ENCODE measurements around the gene EIF4B. TPM values are rescaled to one million over a fixed set of nuclear protein-coding genes. Genes with fewer than 3 reads are reported as not detected.

The EIF4B gene
- total RNA-seq (2021; ENCODE audit: unreplicated experiment): 809 TPM
- polyA plus RNA-seq (2012): 589 and 640 TPM in 2 replicates
- Bru-seq, nascent RNA: percentile 99 among the genes with signal in this experiment
- BruChase-seq, experiment 1, labeled RNA remaining after a 6-hour chase: percentile 99 among the genes with signal in this experiment
- percentile 99 among the genes with signal in this experiment for BruChase-seq, experiment 2, labeled RNA remaining after a 2-hour chase
- long read RNA-seq, full-length matches to known transcripts: 975 of 1,292 reads
- long read RNA-seq, partial matches to known transcripts: 205 of 1,292 reads
- long read RNA-seq, other reads (novel, unspliced or antisense): 112 of 1,292 reads

GRCh38 chr12:53005986-53006809 lies at the start of gene EIF4B:
EIF4B (plus strand) TSS chr12:53006456; CDS start chr12:53006484, 28 bp downstream.
- no TSS peak for BruUV-seq (replicated peaks)
- RAD21 ChIA-PET (ENCODE audit: low non-redundant PET in 1 of 2, low total read pairs in 2 of 2, uncharacterized antibody in 2 of 2, unreplicated experiment in 2 of 2): interaction anchor here in 1 of 2 experiments (0.8 kb wide), 1 partner anchor 47 kb away, joined by 4 read pairs; no protein-coding TSS in a partner anchor
- ATAC-seq: peak; percentile 90
- Histone ChIP-seq H3K9ac (ENCODE audit: low read length) (peak within 1 kb of the TSS; percentile 100), H3K9me2 (ENCODE audit: insufficient read depth) (no peaks in the 10 kb centered on the region), H3K36me3 (ENCODE audit: control insufficient read depth in 1 of 2, insufficient read depth in 2 of 2, low read length in 2 of 2) (peaks cover 20 to 38% of the 10 kb centered on the region in 2 experiments), H3K9me3 (ENCODE audit: control insufficient read depth in 1 of 2, insufficient read depth in 1 of 2, low read depth in 1 of 2, low read length in 2 of 2) (no peaks in the 10 kb centered on the region), H3K4me1 (ENCODE audit: control insufficient read depth in 1 of 2, insufficient read depth in 2 of 2, low read length in 2 of 2) (peaks cover 18 to 45% of the 10 kb centered on the region in 2 experiments), H3K79me2 (ENCODE audit: insufficient read depth, low read length) (peaks cover 60% of the 10 kb centered on the region), H3K27ac (ENCODE audit: low read depth, low read length) (peak within 1 kb of the TSS; percentile 98), H3K4me3 (replicated peaks in 1 of 2; ENCODE audit: low read depth in 1 of 2, low read length in 2 of 2) (peak within 1 kb of the TSS; percentile 98), H3K4me2 (ENCODE audit: low read length) (peak within 1 kb of the TSS; percentile 88), H2AFZ (ENCODE audit: low read depth, low read length, poor library complexity, severe bottlenecking) (no peak within 1 kb of the TSS), H4K20me1 (ENCODE audit: insufficient read depth) (peaks cover 20% of the 10 kb centered on the region; the same call in 1 of the 2 replicates), H3K27me3 (ENCODE audit: insufficient read depth, low read length) (no peaks in the 10 kb centered on the region)
- peak; percentile 99 for DNase-seq (ENCODE audit: low read depth, low spot score)
- POLR2A ChIA-PET: interaction anchor here (0.6 to 2.0 kb wide), 30 partner anchors 8 to 983 kb away, joined by 3 to 15 read pairs (median 4); partner anchors contain the start of genes CSAD, KRT18, KRT8 and SPRYD3
- intact Hi-C loops (cut with micrococcal nuclease): loop anchor here (5.0 kb wide), 1 partner anchor 41 kb away; no protein-coding TSS in a partner anchor
- CTCF ChIA-PET: interaction anchor here (0.8 to 1.6 kb wide), 8 partner anchors 22 to 135 kb away, joined by 3 to 9 read pairs (median 4); no protein-coding TSS in a partner anchor
- no peak for TF ChIP-seq JUND (IDR thresholded peaks at IDR 0.05)
- peak; percentile 45 for TF ChIP-seq POLR2A (IDR thresholded peaks at IDR 0.05; ENCODE audit: borderline replicate concordance, extremely low read depth, insufficient read depth, insufficient read length)
- TF ChIP-seq, protein P1, sequence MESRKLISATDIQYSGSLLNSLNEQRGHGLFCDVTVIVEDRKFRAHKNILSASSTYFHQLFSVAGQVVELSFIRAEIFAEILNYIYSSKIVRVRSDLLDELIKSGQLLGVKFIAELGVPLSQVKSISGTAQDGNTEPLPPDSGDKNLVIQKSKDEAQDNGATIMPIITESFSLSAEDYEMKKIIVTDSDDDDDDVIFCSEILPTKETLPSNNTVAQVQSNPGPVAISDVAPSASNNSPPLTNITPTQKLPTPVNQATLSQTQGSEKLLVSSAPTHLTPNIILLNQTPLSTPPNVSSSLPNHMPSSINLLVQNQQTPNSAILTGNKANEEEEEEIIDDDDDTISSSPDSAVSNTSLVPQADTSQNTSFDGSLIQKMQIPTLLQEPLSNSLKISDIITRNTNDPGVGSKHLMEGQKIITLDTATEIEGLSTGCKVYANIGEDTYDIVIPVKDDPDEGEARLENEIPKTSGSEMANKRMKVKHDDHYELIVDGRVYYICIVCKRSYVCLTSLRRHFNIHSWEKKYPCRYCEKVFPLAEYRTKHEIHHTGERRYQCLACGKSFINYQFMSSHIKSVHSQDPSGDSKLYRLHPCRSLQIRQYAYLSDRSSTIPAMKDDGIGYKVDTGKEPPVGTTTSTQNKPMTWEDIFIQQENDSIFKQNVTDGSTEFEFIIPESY (IDR thresholded peaks at IDR 0.05; ENCODE audit: extremely low read depth, insufficient replicate concordance, low read length): no peak
- TF ChIP-seq EZH2phosphoT487 (IDR thresholded peaks at IDR 0.05; ENCODE audit: borderline replicate concordance): no peak
- peak; percentile 56 for TF ChIP-seq EGR1 (IDR thresholded peaks at IDR 0.05; ENCODE audit: low read depth)
- TF ChIP-seq ELF1 (IDR thresholded peaks at IDR 0.05; ENCODE audit: borderline replicate concordance, low read depth): no peak; the same call in 1 of the 2 replicates
- TF ChIP-seq FOSL1 (IDR thresholded peaks at IDR 0.05; ENCODE audit: low read depth): no peak
- TF ChIP-seq CEBPB (IDR thresholded peaks at IDR 0.05; ENCODE audit: low read depth): no peak
- no peak for TF ChIP-seq RAD21 (IDR thresholded peaks at IDR 0.05; ENCODE audit: low read depth)
- TF ChIP-seq TCF7L2 (IDR thresholded peaks at IDR 0.05; ENCODE audit: borderline replicate concordance, extremely low read depth, insufficient read depth, insufficient read length): no peak
- TF ChIP-seq EZH2 (IDR thresholded peaks at IDR 0.05): no peak
- TF ChIP-seq SIN3A (IDR thresholded peaks at IDR 0.05; ENCODE audit: low read depth): peak; percentile 92
- TF ChIP-seq CBX3 (IDR thresholded peaks at IDR 0.05; ENCODE audit: low read depth): peak; percentile 83; the same call in 1 of the 2 replicates
- TF ChIP-seq, protein P2, sequence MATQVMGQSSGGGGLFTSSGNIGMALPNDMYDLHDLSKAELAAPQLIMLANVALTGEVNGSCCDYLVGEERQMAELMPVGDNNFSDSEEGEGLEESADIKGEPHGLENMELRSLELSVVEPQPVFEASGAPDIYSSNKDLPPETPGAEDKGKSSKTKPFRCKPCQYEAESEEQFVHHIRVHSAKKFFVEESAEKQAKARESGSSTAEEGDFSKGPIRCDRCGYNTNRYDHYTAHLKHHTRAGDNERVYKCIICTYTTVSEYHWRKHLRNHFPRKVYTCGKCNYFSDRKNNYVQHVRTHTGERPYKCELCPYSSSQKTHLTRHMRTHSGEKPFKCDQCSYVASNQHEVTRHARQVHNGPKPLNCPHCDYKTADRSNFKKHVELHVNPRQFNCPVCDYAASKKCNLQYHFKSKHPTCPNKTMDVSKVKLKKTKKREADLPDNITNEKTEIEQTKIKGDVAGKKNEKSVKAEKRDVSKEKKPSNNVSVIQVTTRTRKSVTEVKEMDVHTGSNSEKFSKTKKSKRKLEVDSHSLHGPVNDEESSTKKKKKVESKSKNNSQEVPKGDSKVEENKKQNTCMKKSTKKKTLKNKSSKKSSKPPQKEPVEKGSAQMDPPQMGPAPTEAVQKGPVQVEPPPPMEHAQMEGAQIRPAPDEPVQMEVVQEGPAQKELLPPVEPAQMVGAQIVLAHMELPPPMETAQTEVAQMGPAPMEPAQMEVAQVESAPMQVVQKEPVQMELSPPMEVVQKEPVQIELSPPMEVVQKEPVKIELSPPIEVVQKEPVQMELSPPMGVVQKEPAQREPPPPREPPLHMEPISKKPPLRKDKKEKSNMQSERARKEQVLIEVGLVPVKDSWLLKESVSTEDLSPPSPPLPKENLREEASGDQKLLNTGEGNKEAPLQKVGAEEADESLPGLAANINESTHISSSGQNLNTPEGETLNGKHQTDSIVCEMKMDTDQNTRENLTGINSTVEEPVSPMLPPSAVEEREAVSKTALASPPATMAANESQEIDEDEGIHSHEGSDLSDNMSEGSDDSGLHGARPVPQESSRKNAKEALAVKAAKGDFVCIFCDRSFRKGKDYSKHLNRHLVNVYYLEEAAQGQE (IDR thresholded peaks at IDR 0.05; ENCODE audit: low read depth): no peak
- TF ChIP-seq SP1 (IDR thresholded peaks at IDR 0.05; ENCODE audit: low read depth): peak; percentile 88
- peak; percentile 97 for TF ChIP-seq MAX (IDR thresholded peaks at IDR 0.05)
- TF ChIP-seq YY1 (IDR thresholded peaks at IDR 0.05; ENCODE audit: extremely low read depth, insufficient replicate concordance, low read depth, low read length): peak; percentile 96
- no peak for TF ChIP-seq ZNF274 (IDR thresholded peaks at IDR 0.05; ENCODE audit: low read depth, low read length)
- peak; percentile 87 for TF ChIP-seq POLR2AphosphoS5 (IDR thresholded peaks at IDR 0.05; ENCODE audit: low read depth, low read length)
- TF ChIP-seq SRF (IDR thresholded peaks at IDR 0.05; ENCODE audit: low read depth): no peak

Measured in HCT116 (cell line).